ENCODE data around the gene KCNK16.

The KCNK16 gene

DNA sequence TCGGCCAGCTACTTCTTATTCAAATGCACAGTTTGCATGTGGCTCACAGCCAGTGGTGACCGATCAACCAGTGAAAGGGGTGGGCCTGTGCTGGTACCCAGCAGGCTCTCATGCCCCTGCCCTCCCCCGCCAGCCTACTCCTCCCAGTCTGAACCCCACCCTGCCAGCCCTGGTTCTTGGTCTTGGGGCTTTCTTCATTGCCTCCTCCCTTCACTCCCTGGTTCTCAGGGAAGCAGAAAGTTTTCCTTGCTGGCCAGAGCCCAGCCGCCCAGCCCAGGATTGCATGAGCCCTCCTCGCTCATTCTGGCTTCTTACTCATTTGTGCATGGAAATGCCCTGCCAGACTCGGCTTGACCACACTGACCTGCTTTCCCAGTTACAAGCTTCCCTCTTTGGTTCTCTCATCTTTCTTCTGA lies 49.1 kb downstream of the KCNK16 start:
- DNase-seq: no peak

DNA sequence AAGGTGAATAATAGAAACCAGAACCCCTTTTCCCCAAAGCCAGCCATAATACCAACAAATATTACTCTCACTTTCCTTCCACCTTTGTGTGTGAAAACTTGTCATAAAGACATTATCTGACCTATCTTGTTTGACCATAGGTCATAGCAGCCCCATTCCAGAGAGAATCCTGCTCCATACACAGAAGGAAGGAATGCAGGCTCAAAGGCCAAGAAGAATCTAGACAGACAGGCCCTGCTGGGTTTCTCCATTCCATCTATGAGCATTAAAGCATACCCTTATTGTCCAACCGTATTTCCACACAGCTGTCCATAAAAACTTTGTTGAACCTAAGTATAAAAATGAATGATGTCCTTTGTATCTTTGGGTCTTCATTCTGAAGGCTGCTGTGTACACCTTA lies 52.5 kb downstream of the KCNK16 start:
- no peak for DNase-seq

- no peak for DNase-seq
These were observed 53.8 kb downstream of the KCNK16 start for GRCh38 chr6:39268721-39269120.

GRCh38 chr6:39268171-39268570 lies 54.3 kb downstream of the KCNK16 start:
- no peak for DNase-seq

- DNase-seq: no peak
These were observed 55.6 kb downstream of the KCNK16 start for GRCh38 chr6:39266782-39267355.

GRCh38 chr6:39266375-39266774 lies 56.1 kb downstream of the KCNK16 start:
- DNase-seq: no peak
